Measurements from ENCODE around the gene CC2D1A.

GRCh38 chr19:13913352-13913751 lies 7.4 kb downstream of the CC2D1A start:
- TF ChIP-seq CREB1 (IDR thresholded peaks at IDR 0.05; ENCODE audit: low read depth) (no peak), FOXM1 (IDR thresholded peaks at IDR 0.05; ENCODE audit: borderline replicate concordance, low read depth) (no peak), EP300 (IDR thresholded peaks at IDR 0.05; ENCODE audit: borderline replicate concordance) (no peak), NFIC (IDR thresholded peaks at IDR 0.05) (no peak), MAX (IDR thresholded peaks at IDR 0.05) (no peak), TAF1 (IDR thresholded peaks at IDR 0.05; ENCODE audit: low read depth) (no peak), TEAD4 (IDR thresholded peaks at IDR 0.05) (no peak), EGR1 (IDR thresholded peaks at IDR 0.05) (no peak), REST (IDR thresholded peaks at IDR 0.05; ENCODE audit: low read depth) (no peak), USF1 (IDR thresholded peaks at IDR 0.05) (no peak), YY1 (IDR thresholded peaks at IDR 0.05; ENCODE audit: low read depth) (no peak), CEBPB (IDR thresholded peaks at IDR 0.05) (no peak), RAD21 (IDR thresholded peaks at IDR 0.05; ENCODE audit: low read depth) (no peak)

All from Ishikawa (cell line).